Measurements from ENCODE around the gene HBQ1.
A peak's percentile ranks its signal among the peaks of the same experiment; 100 is the strongest.
"Not testable (repeated sequence)": the region's sequence is repeated elsewhere in the genome, so short reads cannot be mapped to it uniquely, and the experiment has no call there.

Gene HBQ1

DNA sequence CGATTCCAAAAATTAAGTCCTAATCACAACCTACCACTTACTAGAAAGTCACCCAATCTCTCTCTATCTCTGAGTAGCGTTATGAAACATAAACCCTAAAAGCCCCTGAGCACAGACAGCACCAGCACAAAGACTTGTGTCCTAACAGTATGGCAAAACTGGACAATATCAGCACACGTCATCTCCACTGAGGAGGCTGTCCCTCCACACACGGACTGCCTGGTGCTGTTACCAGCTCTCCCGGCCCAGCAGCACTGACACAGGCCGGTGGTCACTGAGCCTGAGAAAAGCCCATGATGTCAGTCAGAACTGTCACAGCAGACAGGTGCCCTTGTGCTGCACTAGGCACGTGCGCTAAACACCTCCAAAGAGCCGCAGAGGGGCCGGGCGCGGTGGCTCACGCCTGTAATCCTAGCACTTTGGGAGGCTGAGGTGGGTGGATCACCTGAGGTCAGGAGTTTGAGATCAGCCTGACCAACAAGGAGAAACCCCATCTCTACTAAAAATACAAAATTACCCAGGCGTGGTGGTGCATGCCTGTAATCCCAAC, 31.4 kb downstream of the HBQ1 start:
- DNase-seq: not testable (repeated sequence)

DNA sequence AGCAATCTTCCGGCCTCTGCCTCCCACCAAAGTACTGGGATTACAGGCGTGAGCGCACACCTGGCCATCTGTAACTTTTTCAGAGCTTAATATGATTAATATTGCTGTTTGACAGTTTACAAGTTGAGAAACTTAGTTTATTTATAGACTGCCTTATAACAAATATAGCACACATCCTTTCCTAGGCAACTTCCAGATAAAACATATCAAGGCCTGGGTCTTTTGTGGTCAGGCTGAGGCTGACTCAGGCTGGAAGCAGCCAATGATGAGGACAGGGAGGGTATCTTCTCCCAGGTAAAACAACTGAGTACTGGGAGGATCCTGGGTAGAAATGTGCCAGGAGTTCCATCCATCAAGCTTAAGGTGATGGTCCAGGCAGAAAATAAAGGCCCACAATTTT, 32.7 kb downstream of the HBQ1 start:
- no peak for DNase-seq

DNA sequence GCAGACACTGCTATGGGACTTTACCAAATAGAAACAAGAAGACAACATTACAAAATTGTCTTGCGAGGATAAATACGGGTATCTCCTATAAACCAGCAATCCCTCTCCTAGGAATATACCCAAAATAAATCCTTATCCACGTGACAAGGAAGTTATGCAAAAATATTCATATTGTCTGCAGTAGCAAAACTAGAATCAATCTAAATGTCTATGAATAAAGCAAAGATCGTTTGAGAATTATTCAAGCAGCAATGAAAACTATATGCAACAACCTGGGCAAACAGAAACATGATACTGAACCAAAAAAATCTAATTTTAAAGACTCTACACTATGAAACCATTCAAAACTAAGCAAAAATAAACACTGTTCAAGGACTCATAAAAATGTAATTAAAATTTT, 39.8 kb downstream of the HBQ1 start:
- DNase-seq: no peak

DNA sequence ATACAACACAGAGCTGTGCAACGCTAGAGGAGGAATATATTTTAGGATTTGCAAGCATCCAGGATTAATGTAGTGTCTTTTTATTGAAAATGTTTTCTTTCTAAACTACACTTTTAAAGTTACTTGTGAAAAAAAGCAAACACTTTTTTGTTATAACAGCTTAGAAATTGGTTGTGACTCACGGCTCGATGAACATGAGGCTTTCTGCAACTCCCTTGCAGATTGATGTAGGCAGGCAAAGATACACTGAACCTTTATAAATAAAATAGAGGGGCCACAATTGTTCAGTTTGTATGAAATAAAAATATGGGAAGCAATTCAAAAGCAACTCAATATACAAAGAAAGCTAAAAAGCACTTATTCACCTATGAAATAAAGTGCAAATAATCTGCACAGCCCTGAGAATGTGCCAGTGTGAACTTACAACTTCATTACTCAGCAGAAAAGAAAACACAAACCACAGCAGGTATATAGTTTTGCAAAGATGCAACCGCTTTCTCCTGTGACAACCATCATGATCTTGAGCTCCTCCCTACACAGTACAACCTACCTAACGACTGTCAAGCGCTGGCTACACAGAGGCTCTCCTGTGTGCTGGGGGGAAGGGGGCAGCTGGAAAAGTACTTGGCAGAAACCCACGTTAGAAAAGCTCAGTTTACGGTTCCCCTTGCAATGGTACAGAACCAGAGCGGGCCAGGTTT, 48.0 kb downstream of the HBQ1 start:
- no peak for DNase-seq

DNA sequence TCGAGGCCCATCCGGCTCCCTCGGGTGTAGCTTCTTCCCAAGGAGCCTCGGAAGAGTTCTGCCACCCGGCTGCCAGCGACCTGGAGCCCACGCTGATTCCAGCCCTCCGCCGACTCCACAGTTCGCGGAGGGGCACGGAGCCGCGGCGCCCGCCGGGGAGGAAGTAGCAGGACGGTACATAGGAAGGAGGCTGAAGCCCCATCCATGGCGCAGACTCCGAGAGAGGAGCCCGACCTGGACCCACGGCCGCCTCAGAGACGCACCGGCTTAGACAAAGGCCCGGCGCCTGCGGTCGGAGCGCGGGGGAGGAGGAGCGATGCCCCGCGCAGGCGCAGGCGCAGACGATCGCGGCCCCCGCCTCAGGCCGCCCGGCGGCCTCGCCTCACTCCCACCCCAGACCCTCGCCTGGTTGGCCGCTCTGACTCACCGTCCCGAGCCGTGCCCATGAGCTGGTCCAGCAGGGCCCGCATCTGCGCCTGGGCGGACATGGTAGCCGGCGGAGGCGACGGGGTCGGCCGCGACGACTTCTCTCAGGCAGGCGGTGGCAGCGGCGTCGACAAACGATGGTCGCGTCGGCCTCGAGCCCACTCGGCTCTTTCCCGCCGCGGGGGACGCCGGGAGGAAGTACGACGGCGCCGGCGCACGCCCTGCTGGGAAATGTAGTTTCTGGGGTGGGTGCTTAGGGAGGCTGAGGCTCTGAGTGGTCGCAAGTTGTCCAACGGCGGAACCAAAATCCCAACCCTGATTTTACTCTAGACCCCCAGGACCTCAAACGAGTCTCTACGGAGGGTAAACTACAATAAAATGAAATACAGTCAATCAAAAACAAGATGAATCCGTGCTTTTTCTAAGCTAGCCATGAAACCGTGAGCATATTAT, 48.8 kb downstream of the HBQ1 start, which contains the start of gene LUC7L:
LUC7L (minus strand) TSS at position 598 of the 879 bp plus-strand sequence; CDS start at position 488, 110 bp downstream.
- peak; percentile 93 to 94 for DNase-seq

DNA sequence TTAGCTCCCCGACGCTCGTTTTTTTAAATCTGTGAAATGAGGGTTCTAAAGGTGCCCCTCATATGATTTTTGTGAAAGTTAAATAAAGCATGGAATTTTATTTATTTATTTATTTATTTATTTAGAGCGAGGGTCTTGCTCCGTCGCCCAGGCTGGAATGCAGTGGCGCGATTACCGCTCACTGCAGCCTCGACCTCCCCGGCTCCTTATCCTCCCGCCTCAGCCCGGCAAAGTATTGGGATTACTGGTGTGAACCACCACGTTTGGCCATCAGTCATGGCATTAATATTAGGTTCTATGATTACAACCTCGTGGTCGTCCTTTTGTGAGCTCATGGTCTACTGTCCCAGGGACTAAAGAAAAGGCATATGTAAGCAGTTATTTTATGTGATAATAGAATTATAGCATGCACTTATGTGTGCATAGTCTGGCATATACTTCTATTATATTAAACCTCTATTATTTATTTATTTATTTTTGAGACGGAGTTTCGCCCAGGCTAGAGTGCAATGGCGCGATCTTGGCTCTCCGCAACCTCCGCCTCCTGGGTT, 49.5 kb downstream of the HBQ1 start:
- DNase-seq: no peak

DNA sequence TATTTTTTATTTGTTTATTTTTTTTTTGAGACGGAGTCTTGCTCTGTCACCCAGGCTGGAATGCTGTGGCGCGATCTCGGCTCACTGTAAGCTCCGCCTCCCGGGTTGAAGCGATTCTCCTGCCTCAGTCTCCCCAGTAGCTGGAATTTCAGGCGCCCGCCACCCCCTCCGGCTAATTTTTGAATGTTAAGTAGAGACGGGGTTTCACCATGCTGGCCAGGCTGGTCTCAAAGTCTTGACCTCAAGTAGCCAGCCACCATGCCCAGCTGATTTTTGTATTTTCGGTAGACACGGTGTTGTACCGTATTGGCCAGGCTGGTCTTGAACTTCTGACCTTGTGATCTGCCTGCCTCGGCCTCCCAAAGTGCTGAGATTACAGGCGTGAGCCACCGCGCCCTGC, 50.1 kb downstream of the HBQ1 start:
- DNase-seq: not testable (repeated sequence)
